Muscle of leg (tissue), 11 donors: ENCODE results near the gene BMAL1. TPM values are rescaled to one million over a fixed set of nuclear protein-coding genes. Genes with fewer than 3 reads are reported as not detected.

Source experiments
- DNase-seq: peaks from one replicate; pipeline ENCODE4 v3.0.0; 2013
- H3K27ac ChIP-seq: one replicate; pipeline ENCODE4 v1.5.1; 2013; ENCODE audit warnings: mild to moderate bottlenecking, low read length, control low read depth
- H3K27me3 ChIP-seq: one replicate; pipeline ENCODE4 v1.6.1; 2013; ENCODE audit warnings: low read length; ENCODE audit not compliant: control insufficient read depth, insufficient read depth
- H3K36me3 ChIP-seq: one replicate; pipeline ENCODE4 v1.6.1; 2013; ENCODE audit warnings: low read length; ENCODE audit not compliant: control insufficient read depth, insufficient read depth
- H3K4me1 ChIP-seq: one replicate; pipeline ENCODE4 v1.6.1; 2013; ENCODE audit warnings: low read length; ENCODE audit not compliant: control insufficient read depth, insufficient read depth
- H3K4me3 ChIP-seq: one replicate; pipeline ENCODE4 v1.5.1; 2013; ENCODE audit warnings: low read length, control low read depth
- H3K9me3 ChIP-seq: replicated peaks from 2 replicates; pipeline ENCODE4 v1.6.1; 2013; ENCODE audit warnings: low read depth, low read length; ENCODE audit not compliant: control insufficient read depth
- WGBS: methylation state at CpG from one replicate; pipeline ENCODE4 v1.1.5; 2013; ENCODE audit warnings: missing lambda C conversion rate; ENCODE audit not compliant: insufficient coverage; 5-methylcytosine and 5-hydroxymethylcytosine counted together
- polyA plus RNA-seq, 8 donors: library from polyadenylated mRNA; unstranded; fragments of 120-200 nt; gene quantifications; one replicate each; pipeline versions ENCODE4 v1.2.1 to v1.2.3, GENCODE V29; 2013; ENCODE audit warnings: inconsistent platforms in 1 of 8, low replicate concordance in 1 of 8; ENCODE audit not compliant: insufficient read length in 8 of 8, insufficient read depth in 1 of 8
- total RNA-seq: library from RNA; stranded (reverse); fragments of 120-200 nt; gene quantifications from one replicate; pipeline ENCODE4 v1.2.4, GENCODE V29; 2013

The BMAL1 gene
- total and polyA plus RNA-seq, 9 donors = 5.7 to 10.6 (median 6.9) TPM

DNA sequence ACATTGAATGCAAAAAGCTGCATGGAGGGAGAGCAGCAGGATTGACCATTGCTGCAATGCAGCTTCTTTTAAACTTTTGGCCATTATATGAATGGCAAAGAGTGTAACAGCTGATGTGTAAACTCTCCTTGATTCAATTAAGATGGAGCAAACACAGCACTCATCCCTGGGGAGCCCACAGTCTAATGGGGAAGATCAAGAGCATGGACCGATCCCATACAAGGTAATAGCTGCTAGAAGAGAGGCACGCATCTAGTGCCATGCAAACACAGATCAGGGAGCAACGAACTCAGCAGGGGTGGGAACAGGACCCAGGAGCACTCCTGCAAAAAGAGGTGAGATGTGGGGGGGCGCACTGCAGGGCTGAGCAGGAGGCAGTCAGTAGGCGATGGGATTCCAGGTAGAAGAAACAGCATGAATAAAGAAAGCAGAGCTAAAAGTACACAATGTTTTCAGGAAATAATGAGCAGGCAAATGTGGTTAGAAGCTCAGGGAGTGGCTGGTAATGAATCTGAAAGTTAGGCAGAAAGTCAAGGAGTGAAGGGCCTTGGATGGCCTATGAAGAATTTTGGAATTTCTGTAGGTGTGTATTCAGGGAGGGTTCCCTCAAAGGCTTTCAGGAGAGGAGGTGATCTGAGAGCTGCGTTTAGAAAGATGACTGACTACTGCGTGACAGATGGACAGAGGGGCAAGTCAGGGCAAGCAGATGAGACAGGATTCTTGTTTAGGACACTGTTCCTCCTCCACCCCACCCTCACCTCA is 17.2 kb upstream of the BMAL1 start:
- Histone ChIP-seq H3K27me3 (peaks cover 11% of the 10 kb centered on the region), H3K36me3 (no peaks in the 10 kb centered on the region), H3K27ac (peak overlapping the region; percentile 89), H3K4me1 (peaks cover 16% of the 10 kb centered on the region), H3K9me3 (no peaks in the 10 kb centered on the region), H3K4me3 (no peak overlapping the region)
- 54% methylated on average over 5 of the region's 7 CpGs for WGBS
- peak; percentile 22 for DNase-seq

DNA sequence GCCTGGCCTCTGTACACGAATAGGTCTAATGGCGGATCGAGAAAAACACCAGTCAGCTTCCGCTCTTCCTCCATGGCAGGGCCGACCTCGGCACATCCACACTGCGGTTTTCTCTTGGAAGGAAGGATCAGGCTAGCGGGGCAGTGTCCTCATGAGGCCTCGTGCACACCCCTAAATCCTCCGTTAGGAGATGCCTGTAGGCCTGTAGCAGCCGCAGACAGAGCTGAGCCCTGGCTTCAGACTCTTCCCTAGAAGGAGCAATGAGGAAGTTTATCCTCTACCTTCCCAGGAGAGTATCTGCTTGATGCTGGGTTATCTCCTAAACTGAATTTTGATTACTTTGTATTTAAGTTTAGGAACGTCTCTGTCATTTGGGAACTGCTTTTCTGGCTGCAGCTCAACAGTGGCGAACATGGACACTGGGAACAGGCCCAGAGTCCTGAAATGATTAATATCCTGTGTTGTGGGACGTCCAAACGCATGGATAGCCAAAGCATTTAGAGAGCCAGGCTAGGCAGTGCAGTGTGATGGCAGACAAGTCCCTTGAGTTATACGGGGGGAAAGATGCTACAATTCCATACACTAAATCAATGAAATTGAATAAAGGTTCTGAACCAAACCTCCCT is 16.5 kb upstream of the BMAL1 start:
- H3K4me1 ChIP-seq = peaks cover 16% of the 10 kb centered on the region
- DNase-seq = peak; percentile 64

DNA sequence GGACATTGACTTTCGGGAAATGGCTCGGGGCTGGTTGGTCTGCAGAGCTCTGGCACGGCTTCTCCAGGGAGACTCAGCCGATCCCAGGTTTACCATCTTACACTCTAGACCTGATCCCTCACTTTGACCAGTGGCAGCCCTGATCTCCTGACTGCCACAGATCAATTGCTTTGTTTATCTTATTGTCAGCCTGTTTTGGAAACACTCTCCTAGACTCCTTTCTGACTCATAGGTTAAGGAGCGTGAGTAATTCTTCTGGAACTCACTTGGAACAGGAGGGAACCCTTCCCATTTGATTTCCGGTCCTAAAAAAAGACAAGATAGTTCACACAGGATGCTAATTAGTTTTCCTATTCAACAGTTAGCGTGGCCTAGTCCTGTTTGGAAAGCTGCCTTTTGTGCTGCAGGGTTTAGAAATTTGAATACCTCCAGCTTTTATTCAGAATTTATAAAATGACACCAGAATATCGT is 16.0 kb upstream of the BMAL1 start:
- H3K9me3 ChIP-seq = no peaks in the 10 kb centered on the region
- H3K27me3 ChIP-seq = peaks cover 11% of the 10 kb centered on the region
- peak overlapping the region; percentile 89 for H3K27ac ChIP-seq
- no peaks in the 10 kb centered on the region for H3K36me3 ChIP-seq
- DNase-seq = peak; percentile 95
- 33% methylated on average over 4 of the region's 8 CpGs for WGBS
- H3K4me1 ChIP-seq = peaks cover 16% of the 10 kb centered on the region
- no peak overlapping the region for H3K4me3 ChIP-seq

More for the DNA sequence above, 16.5 kb upstream of the BMAL1 start:
- no peak overlapping the region for H3K4me3 ChIP-seq
- WGBS = 65% methylated on average over 10 of the region's 16 CpGs
- peak overlapping the region; percentile 89 for H3K27ac ChIP-seq
- H3K27me3 ChIP-seq = peaks cover 11% of the 10 kb centered on the region
- H3K9me3 ChIP-seq = no peaks in the 10 kb centered on the region
- H3K36me3 ChIP-seq = no peaks in the 10 kb centered on the region

- peak; percentile 72 for DNase-seq
- peak overlapping the region; percentile 89 for H3K27ac ChIP-seq
- WGBS = no CpG with 5 or more reads among the region's 3 CpGs
Measured at GRCh38 chr11:13262096-13262495, 15.5 kb upstream of the BMAL1 start.

GRCh38 chr11:13268791-13269190 is 8.8 kb upstream of the BMAL1 start:
- DNase-seq = no peak
- Histone ChIP-seq H3K27ac (no peak overlapping the region), H3K4me3 (no peak overlapping the region), H3K4me1 (no peaks in the 10 kb centered on the region), H3K27me3 (peaks cover 11% of the 10 kb centered on the region), H3K9me3 (no peaks in the 10 kb centered on the region), H3K36me3 (no peaks in the 10 kb centered on the region)

More at GRCh38 chr11:13262096-13262495, 15.5 kb upstream of the BMAL1 start:
- Histone ChIP-seq H3K9me3 (no peaks in the 10 kb centered on the region), H3K4me1 (peaks cover 16% of the 10 kb centered on the region), H3K27me3 (peaks cover 11% of the 10 kb centered on the region), H3K4me3 (no peak overlapping the region), H3K36me3 (no peaks in the 10 kb centered on the region)

- Histone ChIP-seq H3K36me3 (no peaks in the 10 kb centered on the region), H3K27me3 (peaks cover 6% of the 10 kb centered on the region), H3K27ac (no peak overlapping the region), H3K4me1 (no peaks in the 10 kb centered on the region), H3K4me3 (no peak overlapping the region), H3K9me3 (no peaks in the 10 kb centered on the region)
- DNase-seq = no peak
Measured at GRCh38 chr11:13269775-13270174, 7.8 kb upstream of the BMAL1 start.

GRCh38 chr11:13271060-13271693 is 6.4 kb upstream of the BMAL1 start:
- Histone ChIP-seq H3K4me1 (peaks cover under 1% of the 10 kb centered on the region), H3K36me3 (no peaks in the 10 kb centered on the region), H3K9me3 (no peaks in the 10 kb centered on the region), H3K27ac (no peak overlapping the region), H3K4me3 (no peak overlapping the region), H3K27me3 (peaks cover 14% of the 10 kb centered on the region)
- no CpG with 5 or more reads among the region's 1 CpG for WGBS
- DNase-seq = no peak

GRCh38 chr11:13276454-13276831 is 1.1 kb upstream of the BMAL1 start:
- Histone ChIP-seq H3K9me3 (no peaks in the 10 kb centered on the region), H3K36me3 (no peaks in the 10 kb centered on the region), H3K4me1 (peaks cover 20% of the 10 kb centered on the region), H3K27ac (no peak overlapping the region), H3K27me3 (peaks cover 46% of the 10 kb centered on the region), H3K4me3 (peak overlapping the region; percentile 55)
- no peak for DNase-seq
- WGBS = 8% methylated on average over 5 of the region's 8 CpGs

- peak overlapping the region; percentile 73 for H3K4me3 ChIP-seq
- H3K27ac ChIP-seq = peak overlapping the region; percentile 69
- H3K9me3 ChIP-seq = no peaks in the 10 kb centered on the region
- H3K27me3 ChIP-seq = peaks cover 51% of the 10 kb centered on the region
- peaks cover 20% of the 10 kb centered on the region for H3K4me1 ChIP-seq
- no peaks in the 10 kb centered on the region for H3K36me3 ChIP-seq
- under 1% methylated on average over 66 of the region's 72 CpGs for WGBS
- DNase-seq = peak; percentile 99
Measured at GRCh38 chr11:13276832-13277767, 490 bp upstream of the BMAL1 start.
